ENCODE data around the gene SFMBT2.

DNA sequence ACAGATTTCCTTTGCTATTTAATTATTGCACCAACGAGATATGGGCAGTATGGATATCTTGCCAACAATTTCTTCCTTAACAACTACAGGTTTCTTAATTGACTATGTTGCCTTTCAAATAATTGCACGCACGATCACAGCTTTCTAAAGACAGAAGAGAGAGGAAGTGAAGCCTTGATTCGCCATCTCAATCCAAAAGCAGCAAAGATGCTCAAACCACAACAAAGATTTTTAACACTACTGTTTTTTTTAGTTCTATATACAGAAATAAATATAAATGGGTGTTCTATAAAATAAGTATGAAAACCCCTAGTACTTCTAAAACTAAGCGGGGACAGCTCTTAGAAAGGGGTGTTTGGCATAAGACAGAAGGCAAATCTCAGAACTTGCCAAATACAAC, 251.3 kb downstream of the SFMBT2 start:
- TF ChIP-seq, protein P1, sequence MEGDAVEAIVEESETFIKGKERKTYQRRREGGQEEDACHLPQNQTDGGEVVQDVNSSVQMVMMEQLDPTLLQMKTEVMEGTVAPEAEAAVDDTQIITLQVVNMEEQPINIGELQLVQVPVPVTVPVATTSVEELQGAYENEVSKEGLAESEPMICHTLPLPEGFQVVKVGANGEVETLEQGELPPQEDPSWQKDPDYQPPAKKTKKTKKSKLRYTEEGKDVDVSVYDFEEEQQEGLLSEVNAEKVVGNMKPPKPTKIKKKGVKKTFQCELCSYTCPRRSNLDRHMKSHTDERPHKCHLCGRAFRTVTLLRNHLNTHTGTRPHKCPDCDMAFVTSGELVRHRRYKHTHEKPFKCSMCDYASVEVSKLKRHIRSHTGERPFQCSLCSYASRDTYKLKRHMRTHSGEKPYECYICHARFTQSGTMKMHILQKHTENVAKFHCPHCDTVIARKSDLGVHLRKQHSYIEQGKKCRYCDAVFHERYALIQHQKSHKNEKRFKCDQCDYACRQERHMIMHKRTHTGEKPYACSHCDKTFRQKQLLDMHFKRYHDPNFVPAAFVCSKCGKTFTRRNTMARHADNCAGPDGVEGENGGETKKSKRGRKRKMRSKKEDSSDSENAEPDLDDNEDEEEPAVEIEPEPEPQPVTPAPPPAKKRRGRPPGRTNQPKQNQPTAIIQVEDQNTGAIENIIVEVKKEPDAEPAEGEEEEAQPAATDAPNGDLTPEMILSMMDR (conservative IDR thresholded peaks at IDR 0.05; ENCODE audit: low read length) = no peak
- TF ChIP-seq EZH2phosphoT487 (IDR thresholded peaks at IDR 0.05; ENCODE audit: borderline replicate concordance, low read depth, low read length) = no peak

Data from OCI-LY7 (cell line).